HUES64 (cell line): ENCODE data around the gene MMP26.
"Not testable (repeated sequence)": the region's sequence is repeated elsewhere in the genome, so short reads cannot be mapped to it uniquely, and the experiment has no call there.

Source experiments
- H3K27ac ChIP-seq: 2 replicates; pipeline ENCODE4 v1.7.0; 2013; ENCODE audit warnings: low read depth, low read length, inconsistent platforms
- H3K27me3 ChIP-seq: 2 replicates; pipeline ENCODE4 v1.6.1; 2013; ENCODE audit warnings: mild to moderate bottlenecking, low read length; ENCODE audit not compliant: insufficient read depth
- H3K36me3 ChIP-seq: 2 replicates; pipeline ENCODE4 v1.6.1; 2013; ENCODE audit warnings: mild to moderate bottlenecking, low read length; ENCODE audit not compliant: insufficient read depth
- H3K4me1 ChIP-seq: 2 replicates; pipeline ENCODE4 v1.6.1; 2013; ENCODE audit warnings: mild to moderate bottlenecking, low read length, moderate library complexity; ENCODE audit not compliant: insufficient read depth
- H3K4me3 ChIP-seq: 2 replicates; pipeline ENCODE4 v1.5.1; 2013; ENCODE audit warnings: mild to moderate bottlenecking, low read length, moderate library complexity
- H3K9ac ChIP-seq: 2 replicates; pipeline ENCODE4 v1.6.1; 2013; ENCODE audit warnings: mild to moderate bottlenecking, low read depth, low read length
- H3K9me3 ChIP-seq: 2 replicates; pipeline ENCODE4 v1.6.1; 2013; ENCODE audit warnings: low read depth, low read length; ENCODE audit not compliant: insufficient read depth
- WGBS: fragments of 150-250, 120-280 bp; methylation state at CpG from one replicate; pipeline ENCODE4 v1.1.7; 2013; ENCODE audit warnings: missing lambda C conversion rate; 5-methylcytosine and 5-hydroxymethylcytosine counted together

Gene MMP26

GRCh38 chr11:4682623-4683419 is 21.8 kb upstream of the MMP26 start:
- Histone ChIP-seq H3K9me3 (no peaks in the 10 kb centered on the region), H3K4me1 (no peaks in the 10 kb centered on the region), H3K27ac (no peak overlapping the region), H3K4me3 (no peak overlapping the region), H3K9ac (no peak overlapping the region), H3K36me3 (no peaks in the 10 kb centered on the region), H3K27me3 (no peaks in the 10 kb centered on the region)
- 91% methylated on average over 1 of the region's 2 CpGs for WGBS

- H3K4me3 ChIP-seq = no peak overlapping the region
- H3K27ac ChIP-seq = no peak overlapping the region
- H3K4me1 ChIP-seq = no peaks in the 10 kb centered on the region
- H3K27me3 ChIP-seq = no peaks in the 10 kb centered on the region
- no peak overlapping the region for H3K9ac ChIP-seq
- 92% methylated on average over 3 of the region's 3 CpGs for WGBS
- H3K9me3 ChIP-seq = no peaks in the 10 kb centered on the region
- H3K36me3 ChIP-seq = no peaks in the 10 kb centered on the region
Measured at GRCh38 chr11:4684631-4685285, 19.8 kb upstream of the MMP26 start.

GRCh38 chr11:4695442-4695841 is 9.1 kb upstream of the MMP26 start:
- Histone ChIP-seq H3K4me1 (peaks cover 3% of the 10 kb centered on the region; the same call in 1 of the 2 replicates), H3K4me3 (no peak overlapping the region), H3K27ac (no peak overlapping the region), H3K9ac (no peak overlapping the region), H3K9me3 (no peaks in the 10 kb centered on the region), H3K36me3 (no peaks in the 10 kb centered on the region), H3K27me3 (no peaks in the 10 kb centered on the region)
- WGBS = 78% methylated on average over 1 of the region's 1 CpG

GRCh38 chr11:4697585-4697984 is 7.0 kb upstream of the MMP26 start, which contains the start of gene OR51E2:
Gene OR51E2 (minus strand): TSS chr11:4697853. CDS start chr11:4682711, 15,142 bp downstream.
- Histone ChIP-seq H3K27me3 (no peaks in the 10 kb centered on the region), H3K9ac (no peak within 1 kb of the TSS), H3K36me3 (no peaks in the 10 kb centered on the region), H3K27ac (no peak within 1 kb of the TSS), H3K4me3 (no peak within 1 kb of the TSS), H3K9me3 (no peaks in the 10 kb centered on the region), H3K4me1 (peaks cover 3% of the 10 kb centered on the region; the same call in 1 of the 2 replicates)
- 82% methylated on average over 2 of the region's 3 CpGs for WGBS

- peaks cover 18% of the 10 kb centered on the region for H3K4me1 ChIP-seq
- H3K9me3 ChIP-seq = no peaks in the 10 kb centered on the region
- no peaks in the 10 kb centered on the region for H3K27me3 ChIP-seq
- no peak overlapping the region for H3K27ac ChIP-seq
- WGBS = 100% methylated on average over 3 of the region's 3 CpGs
- no peak overlapping the region for H3K4me3 ChIP-seq
- no peaks in the 10 kb centered on the region for H3K36me3 ChIP-seq
- H3K9ac ChIP-seq = no peak overlapping the region
Measured at GRCh38 chr11:4699697-4700435, 4.7 kb upstream of the MMP26 start.

GRCh38 chr11:4700436-4700820 is 4.2 kb upstream of the MMP26 start:
- WGBS = no CpG with 5 or more reads among the region's 1 CpG
- H3K9me3 ChIP-seq = no peaks in the 10 kb centered on the region
- peaks cover 22% of the 10 kb centered on the region for H3K4me1 ChIP-seq
- no peak overlapping the region for H3K27ac ChIP-seq
- no peak overlapping the region for H3K4me3 ChIP-seq
- H3K36me3 ChIP-seq = no peaks in the 10 kb centered on the region
- no peak overlapping the region for H3K9ac ChIP-seq
- H3K27me3 ChIP-seq = no peaks in the 10 kb centered on the region

- H3K27ac ChIP-seq = peak overlapping the region; percentile 70
- 86% methylated on average over 7 of the region's 8 CpGs for WGBS
- no peaks in the 10 kb centered on the region for H3K27me3 ChIP-seq
- no peaks in the 10 kb centered on the region for H3K9me3 ChIP-seq
- H3K4me1 ChIP-seq = peaks cover 20% of the 10 kb centered on the region
- H3K36me3 ChIP-seq = no peaks in the 10 kb centered on the region
- no peak overlapping the region for H3K9ac ChIP-seq
- H3K4me3 ChIP-seq = peak overlapping the region; percentile 35
Measured at GRCh38 chr11:4704790-4705334, 278 bp downstream of the MMP26 start.

GRCh38 chr11:4713241-4713640 is 8.7 kb downstream of the MMP26 start:
- H3K36me3 ChIP-seq = no peaks in the 10 kb centered on the region
- peaks cover 12% of the 10 kb centered on the region for H3K4me1 ChIP-seq
- no peak overlapping the region for H3K4me3 ChIP-seq
- H3K9me3 ChIP-seq = no peaks in the 10 kb centered on the region
- no peak overlapping the region for H3K9ac ChIP-seq
- WGBS = 69% methylated on average over 1 of the region's 1 CpG
- H3K27ac ChIP-seq = no peak overlapping the region
- H3K27me3 ChIP-seq = no peaks in the 10 kb centered on the region

- WGBS = over 99% methylated on average over 4 of the region's 5 CpGs
- Histone ChIP-seq H3K9me3 (no peaks in the 10 kb centered on the region), H3K36me3 (no peaks in the 10 kb centered on the region), H3K27ac (no peak overlapping the region), H3K4me3 (no peak overlapping the region), H3K4me1 (peaks cover 14% of the 10 kb centered on the region), H3K27me3 (no peaks in the 10 kb centered on the region), H3K9ac (no peak overlapping the region)
Measured at GRCh38 chr11:4714300-4714699, 9.7 kb downstream of the MMP26 start.

- H3K27ac ChIP-seq, H3K36me3 ChIP-seq, H3K4me1 ChIP-seq, H3K9ac ChIP-seq, H3K4me3 ChIP-seq, H3K9me3 ChIP-seq, H3K27me3 ChIP-seq: not testable (repeated sequence)
- WGBS = 95% methylated on average over 33 of the region's 33 CpGs
Measured at GRCh38 chr11:4722616-4723534, 18.3 kb downstream of the MMP26 start.
